ENCODE measurements around the gene RASSF5.

- TF ChIP-seq CTCF (IDR thresholded peaks at IDR 0.05; ENCODE audit: poor library complexity, severe bottlenecking) (no peak), EP300 (conservative IDR thresholded peaks at IDR 0.05; ENCODE audit: poor library complexity, severe bottlenecking) (no peak), POLR2AphosphoS5 (IDR thresholded peaks at IDR 0.05) (no peak), EZH2 (IDR thresholded peaks at IDR 0.05; ENCODE audit: borderline replicate concordance, insufficient read depth, low read length, poor library complexity, severe bottlenecking) (no peak), REST (IDR thresholded peaks at IDR 0.05; ENCODE audit: borderline replicate concordance) (no peak), TAF1 (IDR thresholded peaks at IDR 0.05; ENCODE audit: low read depth) (no peak), RAD21 (conservative IDR thresholded peaks at IDR 0.05) (no peak)
Observed at GRCh38 chr1:206482611-206483010, 24.7 kb upstream of the RASSF5 start.

All from neural cell (in vitro differentiated cells).